GM19324 (cell line): Measurements from ENCODE around the gene MAGEC3.

Experiments
- ATAC-seq: cut with Tn5 transposase; IDR thresholded peaks from one replicate; pipeline ENCODE4 v1.9.1; 2021; ENCODE audit warnings: mild to moderate bottlenecking, moderate library complexity; ENCODE audit not compliant: unreplicated experiment, low FRiP score

The MAGEC3 gene

DNA sequence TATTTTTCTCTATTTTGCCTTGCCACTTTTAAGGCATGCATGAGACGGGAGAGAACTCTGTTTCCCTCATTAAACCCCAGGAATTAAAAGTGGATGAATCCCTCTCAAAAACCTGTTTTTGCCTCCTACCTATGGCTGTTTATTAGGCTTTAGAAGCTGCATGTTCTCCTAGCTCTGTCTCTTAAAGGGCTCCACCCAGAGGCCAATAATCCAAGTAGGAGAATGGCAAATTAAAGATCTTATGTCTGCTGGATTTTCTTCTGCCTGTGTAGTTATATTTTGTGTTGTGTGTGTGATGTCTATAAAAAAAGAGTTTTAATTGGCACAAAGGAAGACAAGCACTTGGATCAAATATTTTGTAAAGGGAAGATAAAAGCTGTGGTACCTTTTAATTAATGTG is 98.0 kb downstream of the MAGEC3 start:
- no peak for ATAC-seq

GRCh38 chrX:141941234-141941633 is 103.1 kb downstream of the MAGEC3 start:
- ATAC-seq: no peak

GRCh38 chrX:141945426-141945825 is 107.3 kb downstream of the MAGEC3 start:
- no peak for ATAC-seq

GRCh38 chrX:141947350-141947749 is 109.2 kb downstream of the MAGEC3 start:
- ATAC-seq: no peak
